SK-N-MC (cell line): Measurements from ENCODE around the gene INSC.

Experiments
- EZH2 ChIP-seq: fragments of 200-600 bp; sonication (generic); IDR thresholded peaks from one replicate; pipeline ENCODE4 v1.6.1; 2017; ENCODE audit warnings: antibody characterized with exemption
- FOXP2 ChIP-seq: optimal IDR thresholded peaks from 2 replicates; pipeline ENCODE3; 2011; ENCODE audit warnings: mild to moderate bottlenecking, moderate library complexity; ENCODE audit not compliant: insufficient read depth; ENCODE audit errors: extremely low read length, control extremely low read depth
- POLR2AphosphoS5 ChIP-seq: IDR thresholded peaks from 2 replicates; pipeline ENCODE4 v1.6.1; 2012; ENCODE audit warnings: mild to moderate bottlenecking, low read depth, low read length, borderline replicate concordance

GRCh38 chr11:15148169-15148568, 33.4 kb downstream of the INSC start:
- TF ChIP-seq POLR2AphosphoS5 (no peak), EZH2 (no peak), FOXP2 (no peak)
